Esophagus muscularis mucosa (tissue), 4 donors: ENCODE measurements around the gene CDC14B.

Experiments
- CTCF ChIP-seq, 3 experiments: fragments of 200-600 bp in 2 of 3; fragments of 450-650 bp in 1 of 3; sonication (generic) in 2 of 3; IDR thresholded peaks; one replicate each; pipeline ENCODE4 v1.5.1; 2017 to 2019; ENCODE audit warnings: antibody characterized with exemption in 3 of 3, mild to moderate bottlenecking in 2 of 3, moderate library complexity in 1 of 3
- EP300 ChIP-seq: sonication (generic); formaldehyde crosslinking; IDR thresholded peaks from one replicate; pipeline ENCODE4 v1.6.1; 2017; ENCODE audit warnings: antibody characterized with exemption
- POLR2A ChIP-seq: fragments of 450-650 bp; IDR thresholded peaks from one replicate; pipeline ENCODE4 v1.6.1; 2017; ENCODE audit warnings: antibody characterized with exemption, moderate library complexity, mild to moderate bottlenecking, low read depth

- no peak for TF ChIP-seq CTCF (IDR thresholded peaks at IDR 0.05)
- TF ChIP-seq EP300, result no peak
- TF ChIP-seq POLR2A, result no peak
These were observed 143.6 kb downstream of the CDC14B start for GRCh38 chr9:96476013-96476412.
